Caco-2 (cell line): ENCODE results near the gene PLD4. TPM values are rescaled to one million over a fixed set of nuclear protein-coding genes. Genes with fewer than 3 reads are reported as not detected.

ENCODE experiments used
- BruUV-seq: library from RNA; stranded (reverse); fragments of 400-500 nt; replicated peaks from 2 replicates; lab custom pipeline; 2021; lab: Mats Ljungman, UMichigan
- CTCF ChIA-PET: fragments of 300-600 bp; sonication (Branson Sonifier 250); formaldehyde crosslinking; loops from one replicate; lab custom pipeline; 2022; ENCODE audit warnings: antibody characterized with exemption; lab: Charles Lee
- POLR2A ChIA-PET: fragments of 300-600 bp; sonication (Branson Sonifier 250); formaldehyde crosslinking; loops from one replicate; lab custom pipeline; 2022; ENCODE audit warnings: antibody characterized with exemption; lab: Charles Lee
- DNase-seq, 2 experiments: peaks; one replicate each; pipeline versions ENCODE4 v3.0.0 to v3.0.0-alpha.2; 2020 to 2022
- H3K27me3 ChIP-seq: replicated peaks from 2 replicates; pipeline ENCODE4 v1.6.0; 2011; ENCODE audit warnings: low read length; ENCODE audit not compliant: control insufficient read depth, insufficient read depth
- H3K36me3 ChIP-seq: 2 replicates; pipeline ENCODE4 v1.5.1; 2011; ENCODE audit warnings: low read length; ENCODE audit not compliant: control insufficient read depth, insufficient read depth
- H3K4me1 ChIP-seq: fragments of 250-450 bp; sonication (Bioruptor Pico); 2 replicates; pipeline ENCODE4 v1.5.1; 2020; ENCODE audit warnings: mild to moderate bottlenecking
- H3K4me3 ChIP-seq: 2 replicates; pipeline ENCODE4 v1.5.1; 2011; ENCODE audit warnings: low read depth, mild to moderate bottlenecking, control low read depth, low read length
- H3K9me3 ChIP-seq: fragments of 250-450 bp; sonication (Bioruptor Pico); 2 replicates; pipeline ENCODE4 v1.5.1; 2020; ENCODE audit warnings: mild to moderate bottlenecking, moderate library complexity
- H3K27ac Mint-ChIP-seq: one replicate; pipeline ENCODE4 v1.8.0; 2022; ENCODE audit warnings: mixed read lengths; ENCODE audit not compliant: unreplicated experiment
- H3K27me3 Mint-ChIP-seq: one replicate; pipeline ENCODE4 v1.8.0; 2022; ENCODE audit warnings: mixed read lengths; ENCODE audit not compliant: insufficient read depth, unreplicated experiment
- H3K36me3 Mint-ChIP-seq: one replicate; pipeline ENCODE4 v1.8.0; 2022; ENCODE audit warnings: mild to moderate bottlenecking, mixed read lengths; ENCODE audit not compliant: insufficient read depth, unreplicated experiment
- H3K4me1 Mint-ChIP-seq: one replicate; pipeline ENCODE4 v1.8.0; 2022; ENCODE audit warnings: low read depth, mixed read lengths; ENCODE audit not compliant: unreplicated experiment
- H3K4me3 Mint-ChIP-seq: one replicate; pipeline ENCODE4 v1.8.0; 2022; ENCODE audit warnings: mild to moderate bottlenecking, moderate library complexity, mixed read lengths; ENCODE audit not compliant: unreplicated experiment
- H3K9me3 Mint-ChIP-seq: one replicate; pipeline ENCODE4 v1.8.0; 2022; ENCODE audit warnings: mixed read lengths; ENCODE audit not compliant: unreplicated experiment
- CTCF ChIP-seq, 2 experiments: fragments of 200-600 bp in 1 of 2; IDR thresholded peaks; 1 replicate in 1 of 2; 2 replicates in 1 of 2; pipeline versions ENCODE4 v1.5.1 to v1.8.0; 2011 to 2022; ENCODE audit warnings: antibody characterized with exemption in 1 of 2, control low read depth in 1 of 2, inconsistent platforms in 1 of 2, low read depth in 1 of 2, low read length in 1 of 2, mild to moderate bottlenecking in 1 of 2, moderate library complexity in 1 of 2; ENCODE audit not compliant: insufficient read depth in 1 of 2, severe bottlenecking in 1 of 2, unreplicated experiment in 1 of 2
- intact Hi-C: fragments of 100-400 bp; cut with micrococcal nuclease; formaldehyde crosslinking; loops from one replicate; pipeline ENCODE4 v1.10.0; 2022; ENCODE audit not compliant: unreplicated experiment
- total RNA-seq: library from RNA; stranded (reverse); gene quantifications from 2 replicates; pipeline ENCODE4 v1.2.3, GENCODE V29; 2022

Gene PLD4
- total RNA-seq, 1 experiment from 2014 or later = not detected

GRCh38 chr14:104893435-104894207, 31.1 kb upstream of the PLD4 start:
- Histone ChIP-seq H3K36me3 (no peaks in the 10 kb centered on the region), H3K4me3 (no peak overlapping the region), H3K9me3 (no peaks in the 10 kb centered on the region), H3K4me1 (no peaks in the 10 kb centered on the region), H3K27me3 (no peaks in the 10 kb centered on the region)
- intact Hi-C loops = no loop called here
- DNase-seq = peak in 1 of 2 experiments; percentile 32
- no peaks in the 10 kb centered on the region for H3K27me3 Mint-ChIP-seq
- H3K36me3 Mint-ChIP-seq = peaks cover 13% of the 10 kb centered on the region
- ChIA-PET CTCF (interaction anchor here (0.6 kb wide), 3 partner anchors 127 to 1623 kb away, joined by 3 to 4 read pairs (median 3); partner anchors contain the start of gene CDCA4), POLR2A (no interaction called here)
- TF ChIP-seq CTCF (IDR thresholded peaks at IDR 0.05; ENCODE audit: insufficient read depth in 1 of 2, low read depth in 1 of 2, low read length in 1 of 2, severe bottlenecking in 1 of 2, unreplicated experiment in 1 of 2) = no peak
- no peak overlapping the region for H3K4me3 Mint-ChIP-seq
- H3K27ac Mint-ChIP-seq = no peak overlapping the region
- no peaks in the 10 kb centered on the region for H3K9me3 Mint-ChIP-seq
- H3K4me1 Mint-ChIP-seq = no peaks in the 10 kb centered on the region
- BruUV-seq = no TSS peak

- Histone ChIP-seq H3K36me3 (no peaks in the 10 kb centered on the region), H3K4me1 (no peaks in the 10 kb centered on the region), H3K9me3 (no peaks in the 10 kb centered on the region), H3K4me3 (no peak overlapping the region), H3K27me3 (no peaks in the 10 kb centered on the region)
- TF ChIP-seq CTCF (IDR thresholded peaks at IDR 0.05; ENCODE audit: insufficient read depth in 1 of 2, low read depth in 1 of 2, low read length in 1 of 2, severe bottlenecking in 1 of 2, unreplicated experiment in 1 of 2) = peak in 1 of 2 experiments; percentile 6
- Mint-ChIP-seq H3K9me3 (no peaks in the 10 kb centered on the region), H3K4me1 (no peaks in the 10 kb centered on the region), H3K36me3 (peaks cover 13% of the 10 kb centered on the region), H3K27me3 (no peaks in the 10 kb centered on the region), H3K4me3 (no peak overlapping the region), H3K27ac (no peak overlapping the region)
- ChIA-PET POLR2A (no interaction called here), CTCF (interaction anchor here (0.6 to 2.4 kb wide), 6 partner anchors 13 to 1418 kb away, joined by 3 to 10 read pairs (median 4); partner anchors contain the start of gene CDCA4)
- DNase-seq = no peak
- intact Hi-C loops = no loop called here
- BruUV-seq = TSS peak; percentile 19
Observed at GRCh38 chr14:104894331-104895206, 30.1 kb upstream of the PLD4 start.

GRCh38 chr14:104895207-104895785, 29.4 kb upstream of the PLD4 start:
- H3K36me3 Mint-ChIP-seq = peaks cover 13% of the 10 kb centered on the region
- no peak overlapping the region for H3K4me3 ChIP-seq
- TF ChIP-seq CTCF (IDR thresholded peaks at IDR 0.05; ENCODE audit: insufficient read depth in 1 of 2, low read depth in 1 of 2, low read length in 1 of 2, severe bottlenecking in 1 of 2, unreplicated experiment in 1 of 2) = no peak
- H3K4me1 Mint-ChIP-seq = no peaks in the 10 kb centered on the region
- BruUV-seq = no TSS peak
- POLR2A ChIA-PET = no interaction called here
- H3K27me3 ChIP-seq = no peaks in the 10 kb centered on the region
- H3K4me3 Mint-ChIP-seq = no peak overlapping the region
- H3K36me3 ChIP-seq = no peaks in the 10 kb centered on the region
- CTCF ChIA-PET = interaction anchor here (0.6 to 2.4 kb wide), 5 partner anchors 13 to 1418 kb away, joined by 3 to 10 read pairs (median 3); no protein-coding TSS in a partner anchor
- H3K27me3 Mint-ChIP-seq = no peaks in the 10 kb centered on the region
- no peak overlapping the region for H3K27ac Mint-ChIP-seq
- no peaks in the 10 kb centered on the region for H3K9me3 Mint-ChIP-seq
- no peaks in the 10 kb centered on the region for H3K4me1 ChIP-seq
- H3K9me3 ChIP-seq = no peaks in the 10 kb centered on the region
- intact Hi-C loops = no loop called here
- DNase-seq = no peak
